Brain microvascular endothelial cell (primary cell): ENCODE data around the gene AP5B1.

Experiments used
- DNase-seq: peaks from one replicate; pipeline ENCODE4 v3.0.0-alpha.2; 2020
- H3K27ac ChIP-seq: fragments of 250-450 bp; sonication (Bioruptor Pico); 2 replicates; pipeline ENCODE4 v1.5.1; 2020; ENCODE audit warnings: mild to moderate bottlenecking, moderate library complexity
- H3K27me3 ChIP-seq: fragments of 250-450 bp; sonication (Bioruptor Pico); replicated peaks from 2 replicates; pipeline ENCODE4 v1.5.1; 2020; ENCODE audit warnings: mild to moderate bottlenecking
- H3K36me3 ChIP-seq: fragments of 250-450 bp; sonication (Bioruptor Pico); replicated peaks from 2 replicates; pipeline ENCODE4 v1.5.1; 2020; ENCODE audit warnings: mild to moderate bottlenecking
- H3K4me3 ChIP-seq: 2 replicates; pipeline ENCODE4 v1.5.1; 2011; ENCODE audit warnings: low read depth, mild to moderate bottlenecking, control low read depth, low read length, moderate library complexity
- CTCF ChIP-seq: IDR thresholded peaks from 2 replicates; pipeline ENCODE4 v1.5.1; 2011; ENCODE audit warnings: low read depth, mild to moderate bottlenecking, moderate library complexity, low read length, control low read depth, inconsistent platforms; ENCODE audit errors: missing control alignments
- in situ Hi-C: cut with HindIII; loops from 2 replicates; pipeline ENCODE4 v1.10.0; 2017; ENCODE audit warnings: low sequenced_read_pairs, low pct_ligation_motif_present

The AP5B1 gene

GRCh38 chr11:65730461-65730860 lies 50.3 kb downstream of the AP5B1 start:
- in situ Hi-C loops = no loop called here
- Histone ChIP-seq H3K4me3 (no peak overlapping the region), H3K27me3 (no peaks in the 10 kb centered on the region), H3K36me3 (no peaks in the 10 kb centered on the region), H3K27ac (no peak overlapping the region)
- no peak for DNase-seq
- TF ChIP-seq CTCF = no peak

GRCh38 chr11:65727865-65728264 lies 52.9 kb downstream of the AP5B1 start:
- no peaks in the 10 kb centered on the region for H3K36me3 ChIP-seq
- no peaks in the 10 kb centered on the region for H3K27me3 ChIP-seq
- no peak overlapping the region for H3K27ac ChIP-seq
- TF ChIP-seq CTCF = no peak
- no peak for DNase-seq
- H3K4me3 ChIP-seq = no peak overlapping the region
- in situ Hi-C loops = no loop called here

GRCh38 chr11:65726660-65727059 lies 54.1 kb downstream of the AP5B1 start:
- H3K36me3 ChIP-seq = no peaks in the 10 kb centered on the region
- TF ChIP-seq CTCF = no peak
- no peaks in the 10 kb centered on the region for H3K27me3 ChIP-seq
- no peak overlapping the region for H3K4me3 ChIP-seq
- H3K27ac ChIP-seq = no peak overlapping the region
- DNase-seq = no peak
- in situ Hi-C loops = no loop called here
